ENCODE results near the gene KRT23. TPM values are rescaled to one million over a fixed set of nuclear protein-coding genes. Genes with fewer than 3 reads are reported as not detected.

Gene KRT23
- total RNA-seq, 4 donors from 2014 or later: 0.38 to 19.6 (median 4.9) TPM

DNA sequence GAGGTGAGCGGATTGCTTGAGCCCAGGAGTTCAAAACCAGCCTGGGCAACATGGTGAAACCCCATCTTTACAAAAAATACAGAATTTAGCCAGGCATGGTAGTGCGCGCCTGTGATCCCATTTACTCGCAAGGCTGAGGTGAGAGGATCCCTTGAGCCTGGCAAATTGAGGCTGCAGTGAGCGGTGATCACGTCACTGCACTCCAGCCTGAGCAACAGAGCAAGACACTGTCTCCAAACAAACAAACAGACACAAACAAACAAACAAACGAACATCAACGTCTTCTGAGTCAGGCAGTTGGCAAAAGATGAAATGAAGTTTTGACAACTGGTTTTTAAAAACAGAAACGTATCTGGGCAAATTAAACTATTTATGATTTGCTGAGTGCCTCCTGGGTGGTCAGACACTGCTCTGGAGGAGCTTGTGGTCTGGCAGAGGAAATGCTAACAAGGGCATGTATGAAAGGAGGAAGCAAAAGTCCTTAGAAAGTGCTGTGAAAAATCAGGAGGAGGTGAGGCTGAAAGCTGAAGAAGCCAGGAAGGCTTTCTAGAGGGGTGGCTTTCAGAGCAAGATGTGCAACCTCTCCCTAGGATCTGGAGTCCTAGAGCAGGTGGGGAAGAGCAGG, 42.2 kb downstream of the KRT23 start:
- peaks cover 0 to 31% (median 0%) of the 10 kb centered on the region in 4 donors for H3K27me3 ChIP-seq
- no peak for DNase-seq
- H3K27ac ChIP-seq: no peak overlapping the region
- 55 to 61% methylated on average over 9 of the region's 9 CpGs for WGBS, 2 donors
- intact Hi-C loops (cut with DNase I): no loop called here
- H3K36me3 ChIP-seq: no peaks in the 10 kb centered on the region
- H3K9me3 ChIP-seq: no peaks in the 10 kb centered on the region
- peaks cover 0 to 4% (median 0%) of the 10 kb centered on the region in 3 donors for H3K4me1 ChIP-seq
- H3K4me3 ChIP-seq: no peak overlapping the region
- TF ChIP-seq, protein P1, sequence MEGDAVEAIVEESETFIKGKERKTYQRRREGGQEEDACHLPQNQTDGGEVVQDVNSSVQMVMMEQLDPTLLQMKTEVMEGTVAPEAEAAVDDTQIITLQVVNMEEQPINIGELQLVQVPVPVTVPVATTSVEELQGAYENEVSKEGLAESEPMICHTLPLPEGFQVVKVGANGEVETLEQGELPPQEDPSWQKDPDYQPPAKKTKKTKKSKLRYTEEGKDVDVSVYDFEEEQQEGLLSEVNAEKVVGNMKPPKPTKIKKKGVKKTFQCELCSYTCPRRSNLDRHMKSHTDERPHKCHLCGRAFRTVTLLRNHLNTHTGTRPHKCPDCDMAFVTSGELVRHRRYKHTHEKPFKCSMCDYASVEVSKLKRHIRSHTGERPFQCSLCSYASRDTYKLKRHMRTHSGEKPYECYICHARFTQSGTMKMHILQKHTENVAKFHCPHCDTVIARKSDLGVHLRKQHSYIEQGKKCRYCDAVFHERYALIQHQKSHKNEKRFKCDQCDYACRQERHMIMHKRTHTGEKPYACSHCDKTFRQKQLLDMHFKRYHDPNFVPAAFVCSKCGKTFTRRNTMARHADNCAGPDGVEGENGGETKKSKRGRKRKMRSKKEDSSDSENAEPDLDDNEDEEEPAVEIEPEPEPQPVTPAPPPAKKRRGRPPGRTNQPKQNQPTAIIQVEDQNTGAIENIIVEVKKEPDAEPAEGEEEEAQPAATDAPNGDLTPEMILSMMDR (IDR thresholded peaks at IDR 0.05): no peak
- no peak for TF ChIP-seq POLR2A (IDR thresholded peaks at IDR 0.05)

- H3K4me3 ChIP-seq: no peak overlapping the region
- WGBS, 2 donors: 57 to 81% methylated on average over 2 of the region's 2 CpGs
- intact Hi-C loops (cut with DNase I): no loop called here
- H3K27ac ChIP-seq: no peak overlapping the region
- no peaks in the 10 kb centered on the region for H3K9me3 ChIP-seq
- no peaks in the 10 kb centered on the region for H3K36me3 ChIP-seq
- H3K4me1 ChIP-seq: peaks cover 0 to 7% (median 0%) of the 10 kb centered on the region in 3 donors
- no peak for DNase-seq
- TF ChIP-seq POLR2A (IDR thresholded peaks at IDR 0.05): no peak
- TF ChIP-seq, protein P1 (IDR thresholded peaks at IDR 0.05): no peak
- H3K27me3 ChIP-seq: peaks cover 0 to 67% (median 0%) of the 10 kb centered on the region in 4 donors
Measured at GRCh38 chr17:40888196-40888720, 49.2 kb downstream of the KRT23 start.

GRCh38 chr17:40886090-40886489, 51.4 kb downstream of the KRT23 start:
- WGBS, 2 donors: 51 to 69% methylated on average over 2 of the region's 3 CpGs
- H3K27me3 ChIP-seq: peaks cover 0 to 50% (median 0%) of the 10 kb centered on the region in 4 donors
- intact Hi-C loops (cut with DNase I): no loop called here
- no peak overlapping the region for H3K27ac ChIP-seq
- no peaks in the 10 kb centered on the region for H3K9me3 ChIP-seq
- no peak for TF ChIP-seq POLR2A (IDR thresholded peaks at IDR 0.05)
- TF ChIP-seq, protein P1 (IDR thresholded peaks at IDR 0.05): no peak
- no peak overlapping the region for H3K4me3 ChIP-seq
- DNase-seq: no peak
- H3K36me3 ChIP-seq: no peaks in the 10 kb centered on the region
- peaks cover 0 to 11% (median 0%) of the 10 kb centered on the region in 3 donors for H3K4me1 ChIP-seq

- WGBS, 2 donors: 85 to 86% methylated on average over 12 to 20 of the region's 23 CpGs
- no peak for TF ChIP-seq POLR2A (IDR thresholded peaks at IDR 0.05)
- TF ChIP-seq, protein P1 (IDR thresholded peaks at IDR 0.05): no peak
- no peaks in the 10 kb centered on the region for H3K9me3 ChIP-seq
- intact Hi-C loops (cut with DNase I): no loop called here
- H3K27me3 ChIP-seq: peaks cover 0 to 42% (median 0%) of the 10 kb centered on the region in 4 donors
- no peak within 1 kb of the TSS for H3K4me3 ChIP-seq
- H3K27ac ChIP-seq: no peak within 1 kb of the TSS
- no peak for DNase-seq
- peaks cover 0 to 11% (median 0%) of the 10 kb centered on the region in 3 donors for H3K4me1 ChIP-seq
- H3K36me3 ChIP-seq: no peaks in the 10 kb centered on the region
Measured at GRCh38 chr17:40884708-40885512, 52.5 kb downstream of the KRT23 start, which contains the start of gene KRT20. TSS of gene KRT20 (minus strand) at chr17:40885242. CDS start at chr17:40885185, 57 bp downstream.
